NCI-H2029 treated with DMSO at 0.1 percent for 48 hours (cell line): ENCODE data around the gene SORCS2.

Source experiments
- DNase-seq: peaks from one replicate; lab custom pipeline; 2025; lab: John Stamatoyannopoulos, UW

Gene SORCS2

GRCh38 chr4:7733801-7734650 lies 541.7 kb downstream of the SORCS2 start:
- no peak for DNase-seq

- peak; percentile 8 for DNase-seq
Observed at GRCh38 chr4:7734651-7735260, 542.4 kb downstream of the SORCS2 start.

- no peak for DNase-seq
Observed at GRCh38 chr4:7735395-7735794, 543.1 kb downstream of the SORCS2 start.

GRCh38 chr4:7735961-7736360 lies 543.6 kb downstream of the SORCS2 start:
- DNase-seq: no peak

GRCh38 chr4:7736436-7737267 lies 544.3 kb downstream of the SORCS2 start:
- DNase-seq: no peak

GRCh38 chr4:7737268-7737645 lies 544.9 kb downstream of the SORCS2 start:
- no peak for DNase-seq

- no peak for DNase-seq
Observed at GRCh38 chr4:7737752-7738457, 545.6 kb downstream of the SORCS2 start.

- DNase-seq: no peak
Observed at GRCh38 chr4:7738458-7739076, 546.2 kb downstream of the SORCS2 start.

GRCh38 chr4:7739077-7739917 lies 547.0 kb downstream of the SORCS2 start:
- no peak for DNase-seq

GRCh38 chr4:7739918-7740865 lies 547.9 kb downstream of the SORCS2 start:
- DNase-seq: no peak

GRCh38 chr4:7740866-7741525 lies 548.7 kb downstream of the SORCS2 start:
- no peak for DNase-seq

GRCh38 chr4:7741946-7742806 lies 549.8 kb downstream of the SORCS2 start:
- no peak for DNase-seq

- DNase-seq: no peak
Observed at GRCh38 chr4:7742807-7743280, 550.5 kb downstream of the SORCS2 start.

- DNase-seq: no peak
Observed at GRCh38 chr4:7744142-7744804, 551.9 kb downstream of the SORCS2 start.

- no peak for DNase-seq
Observed at GRCh38 chr4:7745301-7745885, 553.1 kb downstream of the SORCS2 start.

- no peak for DNase-seq
Observed at GRCh38 chr4:7746351-7747061, 554.2 kb downstream of the SORCS2 start.
